Kidney epithelial cell (primary cell): Measurements from ENCODE around the gene C10orf105. TPM values are rescaled to one million over a fixed set of nuclear protein-coding genes. Genes with fewer than 3 reads are reported as not detected.

Experiments
- DNase-seq: peaks from one replicate; pipeline ENCODE4 v3.0.0-alpha.2; 2010; ENCODE audit warnings: low read depth
- H3K27me3 ChIP-seq: 2 replicates; pipeline ENCODE4 v1.6.0; 2011; ENCODE audit warnings: low read length; ENCODE audit not compliant: control insufficient read depth, insufficient read depth
- H3K36me3 ChIP-seq: 2 replicates; pipeline ENCODE4 v1.5.1; 2011; ENCODE audit warnings: low read length; ENCODE audit not compliant: control insufficient read depth, insufficient read depth
- H3K4me3 ChIP-seq: 2 replicates; pipeline ENCODE4 v1.5.1; 2011; ENCODE audit warnings: low read depth, mild to moderate bottlenecking, control low read depth, low read length
- total RNA-seq: library from RNA; depleted of rRNA; stranded (reverse); fragments of >200 nt; gene quantifications from 2 replicates; pipeline ENCODE4 v1.2.3, GENCODE V29; 2015
- TF ChIP-seq, protein P1 (sequence below): IDR thresholded peaks from 2 replicates; pipeline ENCODE4 v1.5.1; 2011; ENCODE audit warnings: mild to moderate bottlenecking, moderate library complexity, low read length, control low read depth, inconsistent platforms; ENCODE audit not compliant: insufficient read depth, poor library complexity, severe bottlenecking

C10orf105 gene
- total RNA-seq, 1 donor from 2014 or later, result not detected

DNA sequence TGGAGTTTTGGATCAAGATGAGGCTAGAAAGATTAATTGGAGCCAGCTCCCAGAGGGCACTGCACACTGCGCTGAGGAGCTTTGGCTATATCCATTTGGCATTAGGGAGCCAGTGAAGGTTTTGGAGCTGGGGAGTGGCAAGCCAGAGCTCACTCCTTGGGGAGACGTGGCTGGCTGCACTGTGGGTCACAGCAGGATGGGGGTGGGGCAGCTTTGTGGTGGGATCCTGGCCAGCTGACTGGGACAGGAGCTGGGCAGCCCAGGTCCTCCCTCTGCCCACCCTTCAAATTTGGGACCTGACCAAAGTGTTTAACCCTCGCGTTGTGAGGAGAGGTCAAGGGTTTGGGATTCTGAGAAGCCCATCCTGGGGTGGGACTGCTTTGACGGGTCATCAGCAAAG is 5.0 kb downstream of the C10orf105 start:
- Histone ChIP-seq H3K36me3 (no peaks in the 10 kb centered on the region), H3K4me3 (no peak overlapping the region), H3K27me3 (peaks cover 5% of the 10 kb centered on the region)
- no peak for DNase-seq
- TF ChIP-seq, protein P1, sequence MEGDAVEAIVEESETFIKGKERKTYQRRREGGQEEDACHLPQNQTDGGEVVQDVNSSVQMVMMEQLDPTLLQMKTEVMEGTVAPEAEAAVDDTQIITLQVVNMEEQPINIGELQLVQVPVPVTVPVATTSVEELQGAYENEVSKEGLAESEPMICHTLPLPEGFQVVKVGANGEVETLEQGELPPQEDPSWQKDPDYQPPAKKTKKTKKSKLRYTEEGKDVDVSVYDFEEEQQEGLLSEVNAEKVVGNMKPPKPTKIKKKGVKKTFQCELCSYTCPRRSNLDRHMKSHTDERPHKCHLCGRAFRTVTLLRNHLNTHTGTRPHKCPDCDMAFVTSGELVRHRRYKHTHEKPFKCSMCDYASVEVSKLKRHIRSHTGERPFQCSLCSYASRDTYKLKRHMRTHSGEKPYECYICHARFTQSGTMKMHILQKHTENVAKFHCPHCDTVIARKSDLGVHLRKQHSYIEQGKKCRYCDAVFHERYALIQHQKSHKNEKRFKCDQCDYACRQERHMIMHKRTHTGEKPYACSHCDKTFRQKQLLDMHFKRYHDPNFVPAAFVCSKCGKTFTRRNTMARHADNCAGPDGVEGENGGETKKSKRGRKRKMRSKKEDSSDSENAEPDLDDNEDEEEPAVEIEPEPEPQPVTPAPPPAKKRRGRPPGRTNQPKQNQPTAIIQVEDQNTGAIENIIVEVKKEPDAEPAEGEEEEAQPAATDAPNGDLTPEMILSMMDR, result no peak

DNA sequence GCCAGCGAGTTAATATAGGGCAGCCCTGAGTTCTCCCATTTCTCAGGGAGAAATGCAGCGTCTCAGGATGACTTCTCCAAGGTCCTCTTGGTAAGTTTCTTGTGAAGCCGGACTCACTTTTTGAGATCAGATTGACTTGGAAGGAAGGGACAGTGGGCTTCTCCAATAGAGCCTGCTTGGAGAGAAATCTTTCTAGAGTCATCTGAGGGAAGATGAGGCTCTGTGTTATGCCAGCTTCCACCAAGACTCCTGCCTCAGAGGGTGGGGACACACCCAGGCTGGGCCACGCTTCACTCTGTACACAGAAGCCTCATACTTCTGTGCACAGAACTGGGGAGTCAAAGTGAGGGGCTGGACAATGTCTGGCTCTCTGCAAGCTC is 5.6 kb downstream of the C10orf105 start:
- TF ChIP-seq, protein P1, result no peak
- Histone ChIP-seq H3K36me3 (no peaks in the 10 kb centered on the region), H3K4me3 (no peak overlapping the region), H3K27me3 (peaks cover 5% of the 10 kb centered on the region)
- DNase-seq, result no peak

DNA sequence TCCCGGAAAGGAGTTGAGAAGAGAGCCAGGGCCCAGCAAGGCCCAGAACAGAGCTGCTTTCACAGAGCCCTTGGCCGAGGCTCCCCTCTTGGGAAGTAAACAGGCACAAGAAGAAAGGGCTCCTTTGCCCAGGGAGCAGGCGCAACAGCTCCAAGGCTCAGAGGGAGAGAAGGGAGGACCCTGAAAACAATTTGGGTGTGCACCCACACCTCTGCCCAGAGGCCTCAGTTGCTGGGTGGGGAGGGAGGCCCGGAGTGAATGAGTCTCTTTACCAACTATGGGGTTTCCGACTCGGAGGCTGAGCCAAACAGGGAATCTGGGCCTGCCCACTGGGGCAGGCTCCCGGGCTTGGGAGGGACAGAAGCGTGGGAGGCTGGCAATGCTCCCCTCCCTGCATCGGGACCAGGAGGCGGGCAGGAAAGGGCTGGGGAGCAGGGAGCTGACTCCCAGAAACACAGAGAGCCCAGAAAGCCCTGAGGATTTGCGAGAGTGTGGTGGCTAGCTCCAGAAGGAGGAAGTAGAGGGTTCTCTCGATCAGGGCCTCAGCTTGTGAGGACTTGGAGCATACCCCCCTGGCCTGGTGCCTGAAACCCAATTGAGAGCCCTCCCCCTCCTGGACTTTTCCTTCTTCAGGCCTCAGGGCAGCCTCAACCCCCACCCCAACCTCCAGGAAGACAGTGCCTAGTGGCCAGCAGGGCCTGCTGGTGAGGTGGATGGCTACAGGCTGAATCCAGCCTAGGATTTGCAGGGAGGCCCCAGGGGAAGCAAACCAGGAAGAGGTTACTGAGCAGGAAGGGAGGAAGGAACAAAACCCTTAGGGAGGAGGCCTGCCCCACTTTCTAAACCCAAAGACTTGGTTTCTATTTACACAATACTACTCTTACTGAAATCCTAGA is 6.2 kb downstream of the C10orf105 start:
- Histone ChIP-seq H3K4me3 (no peak overlapping the region), H3K27me3 (peaks cover 11% of the 10 kb centered on the region), H3K36me3 (no peaks in the 10 kb centered on the region)
- TF ChIP-seq, protein P1, result peak; percentile 8
- DNase-seq, result no peak

DNA sequence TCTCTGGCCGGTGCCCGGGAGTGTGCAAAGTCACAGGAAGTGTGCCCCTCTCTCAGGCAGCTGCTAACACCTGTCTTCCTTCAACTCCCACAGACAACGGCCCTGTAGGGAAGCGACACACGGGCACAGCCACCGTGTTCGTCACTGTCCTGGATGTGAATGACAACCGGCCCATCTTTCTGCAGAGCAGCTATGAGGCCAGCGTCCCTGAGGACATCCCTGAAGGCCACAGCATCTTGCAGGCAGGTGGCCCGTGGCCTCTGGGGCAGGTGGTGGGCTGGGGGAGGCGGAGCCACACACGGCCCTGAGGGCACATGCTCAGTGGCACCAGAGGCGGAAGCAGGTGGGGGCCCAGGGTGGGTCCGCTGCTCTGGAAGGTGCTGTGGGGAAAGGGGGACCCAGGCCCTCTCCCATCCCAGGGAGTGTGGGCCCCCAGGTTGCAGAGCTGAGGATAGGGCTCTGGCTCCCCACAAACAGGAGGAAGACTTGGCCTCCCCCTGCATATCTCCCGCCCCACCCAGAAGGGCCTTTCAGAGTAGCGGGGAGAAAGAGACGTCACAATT is 6.9 kb downstream of the C10orf105 start:
- no peaks in the 10 kb centered on the region for H3K36me3 ChIP-seq
- peaks cover 17% of the 10 kb centered on the region for H3K27me3 ChIP-seq
- TF ChIP-seq, protein P1, result no peak
- DNase-seq, result no peak
- no peak overlapping the region for H3K4me3 ChIP-seq

DNA sequence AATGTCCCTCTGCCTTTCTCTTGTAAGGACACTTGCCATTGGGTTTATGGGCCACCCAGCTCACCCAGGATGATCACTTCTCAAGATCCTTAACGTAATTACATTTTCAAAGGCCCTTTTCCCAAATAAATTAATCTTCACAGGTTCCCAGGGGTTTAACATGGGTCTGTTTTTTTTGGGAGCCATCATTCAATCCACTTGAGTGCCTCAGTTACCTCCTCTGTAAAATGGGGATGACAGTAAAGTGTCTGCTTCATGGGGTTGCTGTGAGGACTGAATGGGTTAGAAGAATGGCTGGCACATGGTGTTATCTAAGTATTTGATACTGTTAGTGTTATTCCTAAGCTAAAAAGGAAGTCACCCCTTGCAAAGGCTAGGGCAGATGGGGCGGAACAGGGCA is 7.4 kb downstream of the C10orf105 start:
- TF ChIP-seq, protein P1, result no peak
- Histone ChIP-seq H3K36me3 (no peaks in the 10 kb centered on the region), H3K27me3 (peaks cover 20% of the 10 kb centered on the region), H3K4me3 (no peak overlapping the region)
- DNase-seq, result no peak
